PC-9 (cell line): Measurements from ENCODE around the gene GFER. TPM values are rescaled to one million over a fixed set of nuclear protein-coding genes. Genes with fewer than 3 reads are reported as not detected.
A peak's percentile ranks its signal among the peaks of the same experiment; 100 is the strongest.

Source experiments
- Bru-seq: library from RNA; stranded (reverse); fragments of 400-500 nt; gene quantifications from one replicate; lab custom pipeline; 2021; lab: Mats Ljungman, UMichigan
- BruChase-seq, 2 experiments: library from RNA; stranded (reverse); fragments of 400-500 nt; gene quantifications; one replicate each; lab custom pipeline; 2021; lab: Mats Ljungman, UMichigan
- BruUV-seq: library from RNA; stranded (reverse); fragments of 400-500 nt; replicated peaks from 2 replicates; lab custom pipeline; 2021; lab: Mats Ljungman, UMichigan
- CTCF ChIA-PET: fragments of 300-600 bp; sonication (Branson Sonifier 250); formaldehyde crosslinking; loops from one replicate; lab custom pipeline; 2022; ENCODE audit warnings: antibody characterized with exemption; lab: Charles Lee
- POLR2A ChIA-PET: fragments of 300-600 bp; sonication (Branson Sonifier 250); formaldehyde crosslinking; loops from one replicate; lab custom pipeline; 2022; ENCODE audit warnings: antibody characterized with exemption; ENCODE audit not compliant: unreplicated experiment; lab: Charles Lee
- DNase-seq, 2 experiments: peaks; one replicate each; pipeline versions ENCODE4 v3.0.0 to v3.0.0-alpha.2; 2015 to 2022; ENCODE audit warnings: mixed read lengths in 1 of 2
- H2AFZ ChIP-seq: fragments of 200-600 bp; sonication (generic); 2 replicates; pipeline ENCODE4 v1.8.1; 2017; ENCODE audit warnings: antibody characterized with exemption
- H3F3A ChIP-seq: fragments of 200-600 bp; sonication (generic); 2 replicates; pipeline ENCODE4 v1.8.1; 2017; ENCODE audit warnings: antibody characterized with exemption, mild to moderate bottlenecking, low read depth; ENCODE audit not compliant: insufficient read depth
- H3K27ac ChIP-seq: fragments of 200-600 bp; sonication (generic); 2 replicates; pipeline ENCODE4 v1.6.1; 2016; ENCODE audit warnings: mixed run types
- H3K27me3 ChIP-seq: fragments of 200-600 bp; sonication (generic); 2 replicates; pipeline ENCODE4 v1.6.1; 2016; ENCODE audit warnings: low read depth, mixed run types; ENCODE audit not compliant: insufficient read depth
- H3K36me3 ChIP-seq: fragments of 200-600 bp; sonication (generic); 2 replicates; pipeline ENCODE4 v1.6.1; 2016; ENCODE audit warnings: low read depth, mixed run types
- H3K4me1 ChIP-seq: fragments of 200-600 bp; sonication (generic); replicated peaks from 2 replicates; pipeline ENCODE4 v1.6.1; 2016; ENCODE audit warnings: mixed run types; ENCODE audit not compliant: insufficient read depth
- H3K4me2 ChIP-seq: fragments of 200-600 bp; sonication (generic); 2 replicates; pipeline ENCODE4 v1.6.1; 2017; ENCODE audit warnings: mixed run types
- H3K4me3 ChIP-seq: fragments of 200-600 bp; sonication (generic); 2 replicates; pipeline ENCODE4 v1.6.1; 2016; ENCODE audit warnings: mixed run types
- H3K79me2 ChIP-seq: fragments of 200-600 bp; sonication (generic); 2 replicates; pipeline ENCODE4 v1.6.1; 2017; ENCODE audit warnings: low read depth, mixed run types
- H3K9me2 ChIP-seq: fragments of 200-600 bp; sonication (generic); 2 replicates; pipeline ENCODE4 v1.8.1; 2017; ENCODE audit warnings: mild to moderate bottlenecking; ENCODE audit not compliant: insufficient read depth
- H3K9me3 ChIP-seq: fragments of 200-600 bp; sonication (generic); 2 replicates; pipeline ENCODE4 v1.8.1; 2016; ENCODE audit warnings: low read depth; ENCODE audit not compliant: insufficient read depth
- H4K20me1 ChIP-seq: fragments of 200-600 bp; sonication (generic); 2 replicates; pipeline ENCODE4 v1.8.1; 2017; ENCODE audit not compliant: insufficient read depth
- EZH2 ChIP-seq: fragments of 200-600 bp; sonication (generic); IDR thresholded peaks from 2 replicates; pipeline ENCODE4 v1.8.0; 2017; ENCODE audit warnings: antibody characterized with exemption, low read depth
- intact Hi-C: fragments of 100-400 bp; cut with micrococcal nuclease; formaldehyde crosslinking; loops from one replicate; pipeline ENCODE4 v1.10.0; 2022; ENCODE audit not compliant: unreplicated experiment
- long read RNA-seq: library from polyadenylated mRNA; stranded (forward); transcript quantifications from one replicate; pipeline ENCODE4 v2.0.0, GENCODE V29; 2022
- total RNA-seq: library from RNA; stranded (reverse); gene quantifications from 2 replicates; pipeline ENCODE4 v1.2.3, GENCODE V29; 2021
- TF ChIP-seq, protein P1 (sequence below): fragments of 200-600 bp; sonication (generic); conservative IDR thresholded peaks from 2 replicates; pipeline ENCODE4 v1.6.1; 2017; ENCODE audit warnings: mixed run types, antibody characterized with exemption, mild to moderate bottlenecking, moderate library complexity

Gene GFER
- total RNA-seq (59.7 and 63.8 TPM in 2 replicates), Bru-seq, nascent RNA (percentile 67 among the genes with signal in this experiment), BruChase-seq, experiment 1, labeled RNA remaining after a 2-hour chase (percentile 82 among the genes with signal in this experiment), BruChase-seq, experiment 2, labeled RNA remaining after a 6-hour chase (percentile 90 among the genes with signal in this experiment)
- long read RNA-seq, transcript GFER-201 (3 exons, 2,345 nt): major isoform, 59 of 71 reads
- long read RNA-seq, transcript GFER-203 (2 exons, 1,365 nt): minor isoform, 5 of 71 reads
- long read RNA-seq, partial matches to known transcripts: 0 of 71 reads
- long read RNA-seq, other reads (novel, unspliced or antisense): 7 of 71 reads

DNA sequence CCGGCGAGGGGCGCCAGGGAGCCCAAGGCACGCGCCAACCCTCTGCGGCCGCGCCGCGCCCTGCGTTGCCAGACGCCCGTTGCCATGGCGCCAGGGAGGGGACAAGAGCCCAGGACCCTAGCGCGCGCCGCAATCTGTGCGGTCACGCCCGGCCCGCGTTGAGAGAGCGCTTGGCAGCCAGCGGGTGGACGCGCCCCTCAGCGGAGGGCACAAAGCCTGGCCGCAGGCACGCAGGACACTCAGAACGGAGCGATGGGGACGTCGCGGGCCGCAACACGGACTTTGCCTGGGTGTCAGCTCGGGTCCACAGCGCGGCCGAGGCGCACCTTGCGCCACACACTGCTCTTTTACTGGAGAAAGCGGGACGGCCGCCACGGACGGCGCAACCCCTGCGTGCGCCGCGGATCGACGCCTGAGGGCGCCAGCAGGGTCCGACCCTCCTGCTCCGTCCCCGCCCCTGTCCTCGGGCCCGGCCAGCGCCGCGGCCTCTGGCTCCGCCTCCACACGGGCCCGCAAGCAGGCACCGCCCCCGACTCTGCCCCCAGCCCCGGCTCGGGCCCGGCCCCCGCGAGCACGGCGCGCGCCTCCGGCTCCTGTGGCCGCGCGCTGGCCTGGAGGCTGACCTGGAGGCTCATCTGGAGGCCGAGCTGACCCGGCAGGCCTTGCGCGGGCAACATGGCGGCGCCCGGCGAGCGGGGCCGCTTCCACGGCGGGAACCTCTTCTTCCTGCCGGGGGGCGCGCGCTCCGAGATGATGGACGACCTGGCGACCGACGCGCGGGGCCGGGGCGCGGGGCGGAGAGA is at the start of gene GFER:
Gene GFER (plus strand): TSS at position 650 of the 803 bp plus-strand sequence. CDS start 26 bp downstream, at position 676.
- peak; percentile 73 to 98 for DNase-seq
- Histone ChIP-seq H3K36me3 (no peaks in the 10 kb centered on the region; the same call in 1 of the 2 replicates), H3K4me1 (peaks cover 67% of the 10 kb centered on the region), H3F3A (peaks cover 66% of the 10 kb centered on the region), H3K9me2 (no peaks in the 10 kb centered on the region), H3K9me3 (no peaks in the 10 kb centered on the region), H3K27me3 (no peaks in the 10 kb centered on the region), H3K4me2 (peak within 1 kb of the TSS; percentile 93), H3K79me2 (peaks cover 17% of the 10 kb centered on the region), H3K27ac (no peak within 1 kb of the TSS), H3K4me3 (peak within 1 kb of the TSS; percentile 93), H2AFZ (peak within 1 kb of the TSS; percentile 83), H4K20me1 (0 out of 2 replicates have a peak, but pooled peaks cover 2% of the 10 kb centered on the region)
- no peak for TF ChIP-seq EZH2
- TF ChIP-seq, protein P1, sequence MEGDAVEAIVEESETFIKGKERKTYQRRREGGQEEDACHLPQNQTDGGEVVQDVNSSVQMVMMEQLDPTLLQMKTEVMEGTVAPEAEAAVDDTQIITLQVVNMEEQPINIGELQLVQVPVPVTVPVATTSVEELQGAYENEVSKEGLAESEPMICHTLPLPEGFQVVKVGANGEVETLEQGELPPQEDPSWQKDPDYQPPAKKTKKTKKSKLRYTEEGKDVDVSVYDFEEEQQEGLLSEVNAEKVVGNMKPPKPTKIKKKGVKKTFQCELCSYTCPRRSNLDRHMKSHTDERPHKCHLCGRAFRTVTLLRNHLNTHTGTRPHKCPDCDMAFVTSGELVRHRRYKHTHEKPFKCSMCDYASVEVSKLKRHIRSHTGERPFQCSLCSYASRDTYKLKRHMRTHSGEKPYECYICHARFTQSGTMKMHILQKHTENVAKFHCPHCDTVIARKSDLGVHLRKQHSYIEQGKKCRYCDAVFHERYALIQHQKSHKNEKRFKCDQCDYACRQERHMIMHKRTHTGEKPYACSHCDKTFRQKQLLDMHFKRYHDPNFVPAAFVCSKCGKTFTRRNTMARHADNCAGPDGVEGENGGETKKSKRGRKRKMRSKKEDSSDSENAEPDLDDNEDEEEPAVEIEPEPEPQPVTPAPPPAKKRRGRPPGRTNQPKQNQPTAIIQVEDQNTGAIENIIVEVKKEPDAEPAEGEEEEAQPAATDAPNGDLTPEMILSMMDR: no peak; the same call in 1 of the 2 replicates
- intact Hi-C loops: loop anchor here (2.0 to 5.0 kb wide), 3 partner anchors 25 to 159 kb away; partner anchors contain the start of genes NTHL1, TSC2 and ZNF598
- POLR2A ChIA-PET: interaction anchor here (0.6 to 0.7 kb wide), 3 partner anchors 27 to 172 kb away, joined by 3 to 5 read pairs (median 3); partner anchors contain the start of gene TRAF7
- CTCF ChIA-PET: no interaction called here
- BruUV-seq: no TSS peak

GRCh38 chr16:1936945-1937479 is 47.0 kb upstream of the GFER start:
- Histone ChIP-seq H3K9me2 (no peaks in the 10 kb centered on the region), H3K4me3 (no peak overlapping the region), H3K9me3 (no peaks in the 10 kb centered on the region), H3K36me3 (no peaks in the 10 kb centered on the region), H3K27me3 (no peaks in the 10 kb centered on the region), H2AFZ (no peak overlapping the region), H3K27ac (no peak overlapping the region), H3K4me1 (peaks cover 33% of the 10 kb centered on the region), H3K4me2 (no peak overlapping the region), H3K79me2 (0 out of 2 replicates have a peak, but pooled peaks cover 12% of the 10 kb centered on the region), H4K20me1 (no peaks in the 10 kb centered on the region), H3F3A (peaks cover 37% of the 10 kb centered on the region)
- ChIA-PET POLR2A (no interaction called here), CTCF (no interaction called here)
- intact Hi-C loops: no loop called here
- TF ChIP-seq EZH2: no peak
- TF ChIP-seq, protein P1: no peak
- BruUV-seq: no TSS peak
- DNase-seq: no peak

DNA sequence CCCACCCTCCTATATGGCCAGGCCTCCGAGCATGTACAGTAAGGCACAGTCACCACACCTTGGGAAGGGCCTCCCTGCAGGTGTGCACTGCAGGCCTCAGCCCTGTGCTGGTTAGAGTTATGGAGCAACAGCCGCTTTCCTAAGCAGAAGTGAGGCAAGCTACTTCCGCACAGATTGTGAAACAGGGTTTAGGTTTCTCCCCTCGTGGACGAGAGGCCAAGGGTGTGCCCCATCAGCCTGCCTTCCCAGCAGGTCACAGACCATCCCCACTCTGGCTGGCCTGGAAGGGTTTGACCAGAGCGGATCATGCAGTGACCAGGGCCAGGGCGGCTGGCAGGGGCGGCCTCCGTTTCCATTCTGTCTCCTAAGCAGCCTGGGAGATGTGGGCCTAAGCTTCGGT is 45.7 kb upstream of the GFER start:
- Histone ChIP-seq H3K4me1 (peaks cover 36% of the 10 kb centered on the region), H3F3A (peaks cover 46% of the 10 kb centered on the region), H2AFZ (no peak overlapping the region), H3K4me2 (no peak overlapping the region), H4K20me1 (no peaks in the 10 kb centered on the region), H3K4me3 (no peak overlapping the region), H3K27me3 (no peaks in the 10 kb centered on the region), H3K9me3 (no peaks in the 10 kb centered on the region), H3K36me3 (no peaks in the 10 kb centered on the region), H3K79me2 (peaks cover 18% of the 10 kb centered on the region; the same call in 1 of the 2 replicates), H3K27ac (no peak overlapping the region), H3K9me2 (no peaks in the 10 kb centered on the region)
- TF ChIP-seq, protein P1: no peak
- TF ChIP-seq EZH2: no peak
- BruUV-seq: no TSS peak
- DNase-seq: no peak
- CTCF ChIA-PET: no interaction called here
- intact Hi-C loops: no loop called here
- POLR2A ChIA-PET: interaction anchor here (0.7 kb wide), 1 partner anchor 12 kb away, joined by 6 read pairs; no protein-coding TSS in a partner anchor
